ENCODE results near the gene KLHL6.
"Not testable (repeated sequence)": the region's sequence is repeated elsewhere in the genome, so short reads cannot be mapped to it uniquely, and the experiment has no call there.

The KLHL6 gene, protein sequence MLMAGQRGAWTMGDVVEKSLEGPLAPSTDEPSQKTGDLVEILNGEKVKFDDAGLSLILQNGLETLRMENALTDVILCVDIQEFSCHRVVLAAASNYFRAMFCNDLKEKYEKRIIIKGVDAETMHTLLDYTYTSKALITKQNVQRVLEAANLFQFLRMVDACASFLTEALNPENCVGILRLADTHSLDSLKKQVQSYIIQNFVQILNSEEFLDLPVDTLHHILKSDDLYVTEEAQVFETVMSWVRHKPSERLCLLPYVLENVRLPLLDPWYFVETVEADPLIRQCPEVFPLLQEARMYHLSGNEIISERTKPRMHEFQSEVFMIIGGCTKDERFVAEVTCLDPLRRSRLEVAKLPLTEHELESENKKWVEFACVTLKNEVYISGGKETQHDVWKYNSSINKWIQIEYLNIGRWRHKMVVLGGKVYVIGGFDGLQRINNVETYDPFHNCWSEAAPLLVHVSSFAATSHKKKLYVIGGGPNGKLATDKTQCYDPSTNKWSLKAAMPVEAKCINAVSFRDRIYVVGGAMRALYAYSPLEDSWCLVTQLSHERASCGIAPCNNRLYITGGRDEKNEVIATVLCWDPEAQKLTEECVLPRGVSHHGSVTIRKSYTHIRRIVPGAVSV

DNA sequence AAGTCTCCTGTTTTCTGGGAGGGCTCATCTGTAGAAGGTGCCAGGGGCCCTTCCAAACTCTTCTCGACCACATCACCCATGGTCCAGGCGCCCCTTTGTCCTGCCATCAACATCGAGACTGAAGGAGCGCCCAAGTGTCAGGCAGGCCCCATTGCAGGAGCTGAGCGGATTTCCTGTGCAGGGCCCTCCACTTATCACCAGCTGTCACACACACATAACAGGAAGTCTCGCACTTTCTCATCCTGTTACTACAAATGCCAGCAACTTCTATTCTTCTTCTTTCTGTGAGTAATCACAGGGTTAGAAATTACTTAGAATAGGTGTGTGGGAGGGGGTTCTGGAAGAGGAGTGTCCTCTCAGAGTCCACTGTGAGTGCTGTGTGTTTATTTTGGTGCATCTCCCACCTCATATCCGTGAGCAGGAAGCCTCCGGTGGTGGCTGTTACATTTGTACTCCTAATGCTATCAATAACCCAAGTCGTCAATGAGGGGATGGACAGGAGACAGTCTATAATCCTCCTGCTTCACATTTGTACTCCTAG, at the start of gene KLHL6:
KLHL6 (minus strand) TSS at position 166 of the 541 bp plus-strand sequence; CDS start at position 113, 53 bp downstream.
- DNase-seq = no peak

DNA sequence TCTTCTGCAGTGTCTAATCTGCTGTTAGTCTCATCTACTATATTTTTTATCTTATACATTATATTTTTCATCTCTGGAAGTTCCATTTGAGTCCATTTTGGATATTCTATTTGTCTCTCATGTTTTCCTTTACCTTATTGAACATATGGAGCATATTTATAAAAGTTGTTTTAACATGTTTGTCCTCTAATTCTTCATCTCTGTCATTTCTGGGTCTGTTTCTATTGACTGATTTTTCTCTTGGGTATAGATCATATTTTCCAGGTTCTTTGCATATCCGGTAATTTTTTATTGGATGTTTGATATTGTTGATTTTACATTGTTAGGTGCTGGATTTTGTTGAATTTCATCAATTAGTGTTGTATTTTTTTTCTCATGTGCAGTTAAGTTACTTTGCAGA, 42.5 kb upstream of the KLHL6 start:
- no peak for DNase-seq

DNA sequence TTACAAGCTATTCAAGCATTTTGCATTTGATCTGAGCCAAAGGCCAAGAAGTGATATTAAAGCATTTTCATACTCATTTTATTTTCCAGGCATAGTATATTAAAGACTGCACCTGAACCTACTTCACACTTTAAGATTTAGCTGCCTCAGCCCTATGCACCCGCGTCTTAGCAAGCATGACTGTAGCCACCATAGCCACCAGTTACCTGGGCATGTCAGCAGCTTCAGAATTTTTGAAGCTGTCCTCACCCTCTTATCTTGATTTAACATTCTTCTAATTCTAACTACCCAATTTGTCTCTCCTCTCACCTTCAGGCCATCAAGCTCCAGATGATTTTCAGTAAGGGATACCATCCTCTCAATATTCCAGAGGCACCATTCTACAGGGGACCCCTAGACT, 39.1 kb upstream of the KLHL6 start:
- no peak for DNase-seq

DNA sequence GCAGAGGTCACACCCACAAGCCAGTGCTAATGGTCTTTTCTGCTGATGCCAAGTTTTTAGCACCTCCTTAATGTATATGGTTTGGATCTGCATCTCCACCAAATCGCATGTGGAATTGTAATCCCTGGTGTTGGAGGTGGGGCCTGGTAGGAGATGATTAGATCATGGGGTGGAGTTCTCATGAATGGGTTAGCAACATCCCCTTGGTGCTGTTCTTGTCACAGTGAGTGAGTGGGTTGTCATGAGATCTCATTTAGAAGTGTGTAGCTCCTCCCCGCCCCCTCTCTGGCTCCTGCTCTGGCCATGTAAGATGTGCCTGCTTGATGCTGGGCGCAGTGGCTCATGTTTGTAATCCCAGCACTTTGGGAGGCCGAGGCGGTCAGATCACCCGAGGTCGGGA, 37.3 kb upstream of the KLHL6 start:
- DNase-seq = no peak

DNA sequence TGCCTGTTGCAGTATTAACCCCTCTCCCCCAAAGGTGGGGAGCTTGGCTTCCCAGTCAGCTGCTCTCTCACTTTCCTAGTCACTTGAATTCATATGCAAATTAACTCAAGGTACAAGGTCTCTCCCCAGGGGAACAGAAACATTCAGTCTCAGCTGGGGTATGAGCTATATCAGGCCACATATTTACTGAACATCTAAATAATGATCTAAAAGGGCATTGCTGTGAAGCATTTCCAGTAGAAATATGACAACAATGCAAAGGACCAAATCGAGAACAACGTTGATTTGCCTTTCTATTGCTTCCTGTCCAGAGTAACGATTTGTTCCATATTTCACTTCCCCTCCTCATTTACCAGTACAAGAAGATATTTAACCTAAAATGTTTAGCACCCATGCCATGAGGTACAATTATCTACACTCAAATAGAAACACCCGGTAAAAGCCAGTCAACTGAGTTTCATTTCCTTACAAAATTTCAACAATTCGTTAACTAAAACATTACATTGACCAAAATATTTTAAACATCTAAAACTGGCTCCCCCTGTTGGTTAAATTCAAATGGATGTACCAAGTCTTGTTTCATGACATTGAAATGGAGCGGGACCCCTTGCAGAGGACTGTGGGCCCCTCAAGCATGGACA, 36.5 kb upstream of the KLHL6 start:
- DNase-seq = no peak

DNA sequence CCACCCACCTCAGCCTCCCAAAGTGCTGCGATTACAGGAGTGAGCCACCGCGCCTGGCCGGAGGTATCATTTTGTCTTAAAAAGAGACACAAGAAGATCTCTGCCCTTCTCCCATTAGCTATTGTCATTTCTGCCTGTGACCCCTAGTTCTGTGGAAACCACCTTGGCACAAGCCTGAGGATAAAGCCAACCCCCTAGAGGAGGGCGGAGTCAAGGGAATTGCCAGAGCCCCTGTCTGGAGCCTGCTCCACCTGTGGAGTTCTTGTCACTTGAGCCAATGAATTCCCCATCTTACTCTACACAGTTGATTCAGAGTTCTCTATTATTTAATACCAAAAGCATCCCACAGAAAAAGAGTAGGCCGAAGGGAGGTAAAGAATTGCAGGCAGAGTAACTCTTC, 34.9 kb upstream of the KLHL6 start:
- no peak for DNase-seq

DNA sequence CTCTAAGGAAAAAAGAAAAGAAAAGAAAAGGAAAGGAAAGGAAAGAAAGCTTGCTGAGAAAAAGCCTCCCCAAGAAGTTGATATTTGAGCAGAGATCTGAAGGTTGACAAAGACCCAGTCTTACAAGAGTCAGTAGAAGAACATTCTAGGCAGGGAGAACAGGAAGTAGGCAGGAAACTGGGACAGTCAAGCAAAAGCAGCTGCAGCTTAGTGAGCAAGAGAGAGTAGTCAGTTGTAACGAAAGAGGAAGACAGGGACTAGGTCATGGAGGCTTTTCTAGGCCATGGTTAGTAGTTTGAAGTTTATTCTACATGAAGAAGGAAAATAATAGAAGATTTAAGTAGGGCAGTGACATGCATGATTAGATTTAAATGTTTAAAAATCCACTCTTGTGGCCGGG, 31.8 kb upstream of the KLHL6 start:
- no peak for DNase-seq

DNA sequence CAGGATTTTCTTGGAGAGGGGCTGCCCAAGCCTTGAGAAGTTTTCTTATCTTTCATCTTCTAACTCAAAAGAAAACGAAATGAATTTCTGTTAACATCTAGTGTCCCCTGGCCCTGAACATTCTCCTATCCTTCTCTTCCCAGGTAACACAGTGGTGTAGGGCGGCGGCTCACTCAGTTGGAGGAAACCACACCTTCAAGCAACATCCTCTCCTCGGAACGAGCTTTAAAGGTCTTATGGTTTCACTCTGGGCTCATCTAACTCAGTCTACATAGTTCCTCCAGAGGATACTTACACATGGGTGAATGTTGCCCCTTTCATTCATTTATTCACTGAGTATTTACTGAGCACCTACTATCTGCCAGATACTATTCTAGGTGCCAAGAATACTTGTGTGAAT, 31.0 kb upstream of the KLHL6 start:
- no peak for DNase-seq

DNA sequence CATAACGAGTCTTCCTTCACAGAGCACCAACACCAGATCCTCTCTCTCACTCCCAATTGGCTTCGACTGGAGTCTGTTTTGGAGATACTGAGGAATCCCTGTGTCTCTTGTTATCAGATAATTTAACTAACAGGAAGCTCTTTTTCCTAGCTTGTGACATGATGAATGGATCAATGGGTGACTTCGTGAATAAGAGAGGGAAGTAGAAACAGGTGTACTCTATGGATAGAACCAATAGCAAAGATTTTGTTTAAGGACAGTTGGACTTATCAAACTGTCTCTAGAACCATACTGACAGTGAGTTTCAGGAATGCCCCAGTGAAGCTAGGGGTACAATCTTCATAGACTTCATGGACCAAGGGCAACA, 29.4 kb upstream of the KLHL6 start:
- no peak for DNase-seq

DNA sequence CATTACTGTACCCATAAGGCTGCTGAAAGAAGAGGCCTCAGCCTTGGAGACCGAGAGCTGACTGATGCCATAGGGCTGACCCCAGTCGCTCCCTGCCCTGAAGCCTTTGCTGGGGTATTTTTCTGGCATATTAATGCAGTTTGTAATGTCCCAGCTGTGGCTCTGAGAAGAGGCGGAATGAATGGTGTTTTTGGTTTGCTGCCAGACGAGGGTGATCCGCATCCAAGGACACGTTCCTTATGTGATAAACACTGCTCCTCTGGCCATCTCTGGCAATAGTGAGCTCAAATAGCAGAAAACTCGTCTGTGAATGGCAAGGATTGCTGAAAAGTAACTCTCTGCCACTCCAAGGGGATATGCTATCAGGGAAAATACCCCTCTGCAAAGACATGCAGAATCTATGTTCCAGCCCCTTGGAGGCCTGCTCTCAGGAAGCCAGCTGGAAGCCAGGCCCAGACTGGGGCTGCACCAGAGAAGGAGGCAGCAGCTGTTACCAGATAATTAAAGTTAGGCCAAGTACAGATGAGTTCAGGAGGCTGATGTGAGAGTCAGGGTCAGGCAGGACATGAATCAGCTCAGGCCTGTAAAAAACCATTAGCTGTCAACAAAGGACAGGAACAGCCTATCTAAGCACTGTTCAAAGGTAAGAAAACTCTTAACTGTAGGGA, 28.9 kb upstream of the KLHL6 start:
- no peak for DNase-seq

DNA sequence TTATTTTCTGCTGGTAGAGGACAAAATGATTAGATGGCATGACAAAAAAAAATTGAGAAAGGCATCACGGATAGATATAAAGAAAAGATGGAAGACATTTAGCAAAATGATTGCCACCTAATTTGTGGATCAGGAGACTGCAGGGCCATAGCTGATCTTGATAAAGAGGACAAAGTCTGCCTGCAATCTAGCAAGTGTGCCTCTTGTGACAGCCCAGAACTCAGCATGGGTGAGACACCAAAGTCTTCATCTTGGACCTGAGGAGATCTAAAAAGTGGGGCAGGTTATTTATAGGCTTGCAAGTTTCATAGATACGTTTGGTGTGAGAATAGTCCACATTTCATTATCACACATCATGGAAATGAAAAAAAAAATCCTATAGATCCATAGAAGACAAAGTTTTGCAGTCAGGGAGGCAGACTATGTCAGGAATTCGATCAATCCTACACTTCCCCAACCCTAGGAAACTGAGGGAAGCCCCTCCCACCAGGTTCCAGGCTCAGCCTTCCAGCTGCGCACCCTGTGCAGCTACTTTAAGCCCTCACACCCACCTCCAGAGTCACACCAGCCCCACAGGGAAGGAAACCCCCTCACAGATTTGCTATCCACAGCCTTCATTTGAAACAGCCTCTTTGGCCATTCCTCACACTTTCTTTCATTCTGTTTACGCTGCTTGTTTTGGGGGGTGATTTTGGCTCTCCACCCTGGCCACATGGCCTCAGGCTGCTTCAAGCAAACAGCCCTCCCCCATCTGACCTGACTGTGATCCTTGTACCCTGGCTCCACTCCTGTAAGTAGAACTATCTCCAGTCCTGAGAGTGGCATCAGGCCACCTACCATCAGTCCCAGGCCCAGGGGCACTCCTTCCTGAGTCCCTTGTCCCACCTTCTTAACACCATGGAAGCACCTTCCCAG, 28.1 kb upstream of the KLHL6 start:
- DNase-seq = no peak

DNA sequence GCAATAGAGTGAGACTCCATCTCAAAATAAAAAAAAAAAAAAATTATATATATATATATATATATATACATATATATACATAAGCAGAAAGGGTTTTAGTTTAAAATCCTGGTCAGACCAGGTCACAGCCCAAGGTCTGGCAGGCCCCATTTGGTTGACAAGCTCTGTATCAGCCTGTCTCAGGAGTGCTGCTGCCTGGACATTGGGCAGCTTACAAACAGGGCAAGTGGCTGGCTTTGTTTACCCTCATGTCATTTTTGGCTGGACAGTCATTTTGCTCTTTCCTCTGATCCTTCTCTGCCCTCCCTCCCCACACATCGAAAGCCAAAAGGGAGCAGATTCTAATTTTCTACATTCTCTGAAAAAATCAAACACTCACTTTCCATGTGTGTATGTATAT, 26.7 kb upstream of the KLHL6 start:
- DNase-seq = no peak

DNA sequence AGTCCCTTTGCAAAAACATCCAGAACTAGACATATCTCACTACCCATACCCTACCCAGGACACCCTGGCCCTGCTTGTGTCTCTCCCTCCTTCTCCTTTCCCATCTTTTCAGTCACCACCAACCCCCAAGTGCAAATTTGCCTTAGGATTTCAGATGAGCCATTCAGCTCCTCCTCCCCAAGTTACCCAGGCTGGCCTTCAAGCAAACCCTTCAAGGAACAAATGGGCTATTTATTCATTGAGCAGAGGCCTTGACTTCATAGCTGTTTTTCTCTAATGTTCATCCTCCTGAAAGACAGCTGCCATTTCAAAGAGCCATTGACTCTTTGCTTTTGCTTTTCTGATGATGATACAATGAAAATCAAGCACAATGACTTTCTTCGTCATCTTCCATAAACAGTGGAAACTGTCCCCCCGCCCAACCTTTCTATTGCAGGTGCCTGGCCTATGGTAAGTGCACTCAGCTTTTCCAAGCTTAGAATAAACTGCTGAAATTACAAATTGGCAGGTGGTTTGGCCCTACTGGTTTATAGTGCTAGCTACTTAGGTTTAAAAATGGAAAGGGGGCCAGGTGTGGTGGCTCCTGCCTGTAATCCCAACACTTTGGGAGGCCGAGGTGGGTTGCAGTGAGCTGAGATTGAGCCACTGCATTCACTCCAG, 26.1 kb upstream of the KLHL6 start:
- no peak for DNase-seq

DNA sequence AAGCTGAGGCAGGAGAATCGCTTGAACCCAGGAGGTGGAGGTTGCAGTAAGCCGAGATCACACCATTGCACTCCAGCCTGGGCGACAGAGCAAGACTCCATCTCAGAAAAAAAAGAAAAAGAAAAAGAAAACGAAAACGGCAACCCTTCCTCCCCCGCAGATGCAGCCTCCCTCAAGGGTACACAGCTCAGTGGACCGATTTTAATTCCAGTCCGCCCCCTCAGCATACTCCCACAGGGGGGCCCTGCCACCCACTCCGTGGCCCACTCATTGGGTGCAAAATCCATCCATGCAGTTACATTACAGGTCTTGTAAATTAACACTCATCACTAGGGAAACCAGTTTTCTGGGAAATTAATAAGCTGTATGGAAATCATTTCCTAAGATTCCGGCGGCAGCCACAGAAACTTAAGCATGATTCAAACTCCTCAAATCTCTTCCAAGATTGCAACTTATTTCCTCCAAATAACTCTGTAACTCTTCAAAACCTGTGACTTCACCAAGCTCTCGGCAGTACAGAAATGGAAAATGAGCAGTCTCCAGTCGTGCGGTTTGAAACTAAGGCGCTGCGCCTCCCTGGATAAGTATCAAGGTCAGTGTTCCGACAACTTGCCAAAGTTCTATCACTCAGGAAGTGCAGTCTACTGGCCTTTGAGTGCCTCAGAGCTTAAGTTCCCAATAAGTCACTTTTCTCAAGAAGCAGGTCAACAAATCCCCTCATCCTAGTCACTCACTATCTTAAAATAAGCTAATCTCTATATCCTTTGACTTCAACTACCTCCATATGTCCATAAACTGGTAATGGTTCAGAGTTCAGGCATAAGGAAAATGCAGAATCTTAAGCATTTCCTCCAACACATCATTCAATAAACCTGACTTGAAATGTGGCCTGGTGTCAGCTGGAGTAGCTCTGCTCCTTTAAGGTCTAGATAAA, 24.7 kb upstream of the KLHL6 start:
- DNase-seq = no peak

DNA sequence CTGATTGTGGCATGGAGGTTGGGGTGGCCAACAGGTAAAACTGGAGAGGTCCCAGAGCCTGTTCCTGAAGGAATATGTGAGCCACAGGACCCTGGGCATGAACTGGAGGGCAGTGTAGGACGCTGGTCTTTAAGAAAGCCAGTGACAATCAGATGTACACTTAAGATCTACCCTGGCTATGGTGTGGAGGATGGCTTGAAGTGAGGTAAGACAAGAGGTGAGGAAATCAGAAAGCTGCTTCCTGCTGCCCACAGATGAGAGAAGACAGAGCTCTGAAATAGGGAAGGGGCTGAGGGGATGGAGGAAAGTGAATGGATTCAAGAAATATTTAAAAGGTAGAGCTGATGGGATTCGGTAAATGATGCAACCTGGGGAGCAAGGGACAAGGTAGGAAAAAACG, 22.7 kb upstream of the KLHL6 start:
- no peak for DNase-seq

DNA sequence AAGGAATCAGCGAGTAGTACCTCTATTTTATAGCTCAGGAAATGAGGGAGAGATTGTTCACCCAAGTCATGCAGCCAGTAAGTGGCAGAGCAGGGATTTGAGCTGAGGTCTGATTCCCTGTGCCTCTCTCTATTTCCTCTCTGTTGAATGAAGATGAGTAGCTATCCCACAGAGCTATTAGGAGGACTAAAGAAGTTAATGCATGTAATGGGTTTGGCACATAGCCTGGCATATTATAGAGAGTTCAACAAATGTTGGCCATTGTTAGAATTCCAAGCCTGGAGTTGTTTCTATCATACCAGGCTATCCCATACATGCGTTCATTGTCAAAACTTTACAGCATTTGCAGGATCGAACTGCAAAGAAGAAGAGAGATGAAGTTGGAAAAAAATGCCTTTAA, 21.8 kb upstream of the KLHL6 start:
- no peak for DNase-seq

DNA sequence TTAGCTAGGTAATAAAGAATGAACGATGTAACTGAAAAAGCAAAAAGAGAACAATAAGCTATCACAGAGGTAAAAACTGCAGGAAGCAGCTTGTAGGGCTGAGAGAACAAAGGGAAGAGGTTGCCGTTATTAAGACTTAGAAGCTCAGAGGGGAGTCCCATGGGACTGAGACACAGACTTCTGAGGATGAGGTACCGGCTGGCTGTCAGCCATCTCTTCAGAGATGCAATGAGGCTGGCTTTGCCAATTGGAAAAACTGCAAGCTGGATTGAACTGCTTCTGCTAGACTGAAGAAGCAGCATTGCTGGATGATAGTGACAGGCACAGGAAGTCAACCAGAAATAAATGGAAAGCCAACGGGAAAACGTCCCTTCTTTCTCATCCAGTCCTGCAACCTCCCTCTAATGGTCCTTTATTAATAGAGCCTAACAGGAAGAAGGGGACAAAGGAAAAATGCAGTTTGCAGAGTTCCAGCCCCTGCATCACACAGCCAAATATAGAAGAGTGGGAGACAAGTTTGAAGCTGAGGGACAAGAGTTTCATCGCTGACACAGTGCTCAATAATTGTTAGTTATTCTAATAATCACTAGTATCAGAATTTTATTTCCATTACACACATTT, 21.1 kb upstream of the KLHL6 start:
- peak; percentile 73 for DNase-seq

DNA sequence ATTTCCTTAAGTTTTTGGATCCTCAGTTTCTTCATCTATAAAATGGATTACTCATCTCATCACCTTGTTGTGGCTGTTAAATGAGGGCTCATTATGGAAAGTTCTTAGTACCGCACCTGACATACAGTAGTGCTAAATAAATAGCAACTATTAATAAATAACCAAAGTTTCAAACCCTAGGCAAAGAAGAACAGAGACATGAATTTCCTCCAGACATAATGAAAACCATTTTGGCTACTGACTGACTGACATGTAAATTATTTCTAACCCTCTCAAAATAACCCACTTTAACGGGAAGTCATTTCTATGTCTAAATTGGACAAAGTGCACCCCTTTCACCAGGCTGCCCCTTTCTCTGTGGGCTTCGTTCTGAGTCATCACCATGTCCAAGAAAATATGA, 17.4 kb upstream of the KLHL6 start:
- DNase-seq = no peak

DNA sequence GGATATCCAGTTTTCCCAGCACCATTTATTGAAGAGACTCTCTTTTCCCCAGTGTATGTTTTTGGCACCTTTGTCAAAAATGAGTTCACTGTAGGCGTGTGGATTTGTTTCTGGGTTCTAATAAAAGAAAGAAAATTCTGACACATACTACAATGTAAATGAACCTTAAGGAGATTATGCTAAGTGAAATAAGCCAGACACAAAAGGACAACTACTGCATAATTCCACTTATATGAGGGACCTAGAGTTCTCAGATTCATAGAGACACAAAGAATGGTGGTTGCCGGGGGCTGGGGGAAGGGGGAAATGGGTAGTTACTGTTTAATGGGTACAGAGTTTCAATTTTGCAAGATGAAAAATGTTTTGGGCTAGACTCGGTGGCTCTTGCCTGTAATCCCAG, 14.7 kb upstream of the KLHL6 start:
- DNase-seq = not testable (repeated sequence)

DNA sequence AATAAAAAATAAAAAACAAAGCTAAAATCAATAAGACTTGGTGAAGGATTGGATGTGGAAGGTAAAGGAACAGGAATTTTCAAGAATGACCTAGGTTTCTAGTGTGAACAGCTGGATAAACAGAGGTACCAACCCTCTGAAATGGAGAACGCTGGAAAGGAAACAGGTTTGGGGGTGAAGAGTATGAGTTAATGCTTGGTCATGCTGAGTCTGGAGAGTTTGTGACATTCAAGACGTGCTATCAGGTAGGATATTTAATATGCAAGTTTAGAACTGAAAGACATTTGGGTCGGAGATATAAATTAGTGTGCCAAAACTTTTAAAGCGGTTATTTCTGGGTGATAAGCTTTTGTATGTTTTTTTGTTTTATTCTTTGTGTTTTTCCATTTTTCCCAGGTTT, 11.4 kb upstream of the KLHL6 start:
- no peak for DNase-seq
